ENCODE measurements around the gene RASEF. TPM values are rescaled to one million over a fixed set of nuclear protein-coding genes. Genes with fewer than 3 reads are reported as not detected.
"Not testable (repeated sequence)": the region's sequence is repeated elsewhere in the genome, so short reads cannot be mapped to it uniquely, and the experiment has no call there.

RASEF gene
- total and polyA plus RNA-seq, 5 donors from 2014 or later: not detected

DNA sequence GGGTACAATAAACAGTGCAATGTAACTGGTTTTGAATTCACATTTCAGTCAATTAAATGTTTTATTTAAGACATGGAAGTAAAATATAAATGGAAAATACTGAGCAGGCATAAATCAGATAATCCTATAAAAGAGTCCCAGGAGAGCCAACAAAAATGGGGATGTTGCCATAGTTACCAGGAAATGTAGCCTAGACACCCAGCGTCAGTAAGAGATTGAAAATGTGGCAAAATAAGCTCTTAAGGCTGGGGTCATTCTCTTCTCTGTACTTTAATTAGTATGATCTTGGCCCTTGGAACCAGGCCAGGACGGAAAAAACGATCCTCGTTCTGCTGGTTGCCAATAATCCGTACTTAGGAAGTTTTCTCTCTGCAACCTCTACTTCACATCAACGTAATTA, 18.9 kb upstream of the RASEF start:
- H3K4me1 Mint-ChIP-seq: no peaks in the 10 kb centered on the region
- no peak for ATAC-seq (ENCODE audit: low read depth in 2 of 2)
- no peaks in the 10 kb centered on the region for H3K36me3 Mint-ChIP-seq
- no peak for DNase-seq
- Histone ChIP-seq H3K27ac (ENCODE audit: insufficient read depth, low read length, poor library complexity, severe bottlenecking) (no peak overlapping the region), H3K4me1 (ENCODE audit: control insufficient read depth, insufficient read depth, low read length, poor library complexity, severe bottlenecking) (no peaks in the 10 kb centered on the region), H3K27me3 (ENCODE audit: control insufficient read depth, insufficient read depth, low read length) (no peaks in the 10 kb centered on the region), H3K4me3 (ENCODE audit: low read depth, low read length) (no peak overlapping the region), H3K36me3 (ENCODE audit: control insufficient read depth, insufficient read depth, low read length) (no peaks in the 10 kb centered on the region), H3K9me3 (ENCODE audit: control insufficient read depth in 2 of 2, low read length in 2 of 2) (no peaks in the 10 kb centered on the region)
- H3K9me3 Mint-ChIP-seq: peaks cover 0 to 4% (median 0%) of the 10 kb centered on the region in 7 donors
- no peaks in the 10 kb centered on the region for H3K27me3 Mint-ChIP-seq
- H3K27ac Mint-ChIP-seq: no peak overlapping the region
- no peak overlapping the region for H3K4me3 Mint-ChIP-seq

DNA sequence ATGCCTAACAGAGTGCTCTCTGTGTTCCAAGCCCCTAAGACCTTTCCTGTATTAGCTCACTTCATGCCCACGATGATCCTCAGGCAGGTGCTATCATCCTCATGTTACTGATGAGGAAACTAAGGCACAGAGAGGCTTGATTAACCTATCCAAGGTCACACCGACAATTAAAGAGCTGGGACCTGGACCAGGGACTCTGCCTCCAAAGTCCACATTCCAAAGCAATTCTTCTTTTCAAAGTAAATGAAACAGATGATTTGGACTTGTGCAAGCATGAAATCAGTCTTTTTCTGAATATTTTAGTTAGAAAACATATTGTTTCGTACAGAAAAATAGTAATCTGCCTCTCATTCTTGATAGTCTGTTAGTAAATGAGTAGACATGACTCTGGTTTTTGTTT, 18.1 kb upstream of the RASEF start:
- Mint-ChIP-seq H3K4me3 (no peak overlapping the region), H3K36me3 (no peaks in the 10 kb centered on the region), H3K9me3 (peaks cover 0 to 4% (median 0%) of the 10 kb centered on the region in 7 donors), H3K27ac (no peak overlapping the region), H3K27me3 (no peaks in the 10 kb centered on the region), H3K4me1 (no peaks in the 10 kb centered on the region)
- no peak for ATAC-seq (ENCODE audit: low read depth in 2 of 2)
- Histone ChIP-seq H3K4me1 (ENCODE audit: control insufficient read depth, insufficient read depth, low read length, poor library complexity, severe bottlenecking) (no peaks in the 10 kb centered on the region), H3K4me3 (ENCODE audit: low read depth, low read length) (no peak overlapping the region), H3K27ac (ENCODE audit: insufficient read depth, low read length, poor library complexity, severe bottlenecking) (no peak overlapping the region), H3K36me3 (ENCODE audit: control insufficient read depth, insufficient read depth, low read length) (no peaks in the 10 kb centered on the region), H3K27me3 (ENCODE audit: control insufficient read depth, insufficient read depth, low read length) (no peaks in the 10 kb centered on the region), H3K9me3 (ENCODE audit: control insufficient read depth in 2 of 2, low read length in 2 of 2) (no peaks in the 10 kb centered on the region)
- no peak for DNase-seq

- H3K4me3 Mint-ChIP-seq; H3K9me3 ChIP-seq (ENCODE audit: control insufficient read depth in 2 of 2, low read length in 2 of 2); DNase-seq; ATAC-seq (ENCODE audit: low read depth in 2 of 2); H3K4me1 ChIP-seq (ENCODE audit: control insufficient read depth, insufficient read depth, low read length, poor library complexity, severe bottlenecking); H3K36me3 ChIP-seq (ENCODE audit: control insufficient read depth, insufficient read depth, low read length); H3K27ac ChIP-seq (ENCODE audit: insufficient read depth, low read length, poor library complexity, severe bottlenecking); H3K27me3 Mint-ChIP-seq; H3K27me3 ChIP-seq (ENCODE audit: control insufficient read depth, insufficient read depth, low read length); H3K4me1 Mint-ChIP-seq; H3K27ac Mint-ChIP-seq; H3K36me3 Mint-ChIP-seq; H3K4me3 ChIP-seq (ENCODE audit: low read depth, low read length): not testable (repeated sequence)
- peaks cover 0 to 10% (median 2%) of the 10 kb centered on the region in 7 donors for H3K9me3 Mint-ChIP-seq
These were observed 13.0 kb upstream of the RASEF start for GRCh38 chr9:83075932-83076331.

DNA sequence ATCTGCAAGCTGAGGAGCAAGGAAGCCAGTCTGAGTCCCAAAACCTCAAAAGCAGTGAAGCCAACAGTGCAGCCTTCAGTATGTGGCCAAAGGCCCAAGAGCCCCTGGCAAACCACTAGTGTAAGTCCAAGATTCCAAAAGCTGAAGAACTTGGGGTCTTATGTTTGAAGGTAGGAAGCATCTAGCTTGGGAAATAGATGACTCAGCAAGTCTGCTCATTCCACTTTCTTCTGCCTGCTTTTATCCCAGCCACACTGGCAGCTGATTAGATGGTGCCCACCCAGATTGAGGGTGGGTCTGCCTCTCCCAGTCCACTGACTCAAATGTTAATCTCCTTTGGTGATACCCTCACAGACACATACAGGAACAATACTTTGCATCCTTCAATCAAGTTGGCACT, 9.6 kb upstream of the RASEF start:
- not testable (repeated sequence) for H3K4me1 Mint-ChIP-seq; H3K36me3 Mint-ChIP-seq; H3K27ac Mint-ChIP-seq; ATAC-seq (ENCODE audit: low read depth in 2 of 2); H3K27me3 ChIP-seq (ENCODE audit: control insufficient read depth, insufficient read depth, low read length); H3K9me3 Mint-ChIP-seq; H3K27me3 Mint-ChIP-seq; H3K9me3 ChIP-seq (ENCODE audit: control insufficient read depth in 2 of 2, low read length in 2 of 2); H3K4me3 Mint-ChIP-seq; H3K36me3 ChIP-seq (ENCODE audit: control insufficient read depth, insufficient read depth, low read length); H3K4me3 ChIP-seq (ENCODE audit: low read depth, low read length); DNase-seq; H3K27ac ChIP-seq (ENCODE audit: insufficient read depth, low read length, poor library complexity, severe bottlenecking); H3K4me1 ChIP-seq (ENCODE audit: control insufficient read depth, insufficient read depth, low read length, poor library complexity, severe bottlenecking)

DNA sequence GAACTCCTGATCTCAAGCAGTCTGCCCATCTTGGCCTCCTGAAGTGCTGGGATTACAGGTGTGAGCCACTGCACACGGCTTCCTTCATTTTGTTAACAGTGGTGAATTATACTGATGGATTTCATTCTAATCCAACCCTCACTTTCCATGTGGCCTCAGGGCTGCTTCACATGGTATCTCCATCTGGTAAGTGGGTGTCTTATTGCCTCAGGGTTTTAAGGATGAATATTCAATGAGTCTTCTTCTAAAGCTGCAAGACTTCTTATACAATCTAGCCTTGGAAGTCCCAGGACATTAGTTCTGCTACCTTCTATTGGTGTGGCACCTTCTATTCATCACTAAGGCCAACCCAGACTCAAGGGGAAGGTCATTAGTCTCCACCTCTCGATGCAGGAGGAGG, 8.7 kb upstream of the RASEF start:
- Mint-ChIP-seq H3K9me3 (peaks cover 0 to 6% (median 1%) of the 10 kb centered on the region in 7 donors), H3K36me3 (no peaks in the 10 kb centered on the region), H3K4me3 (no peak overlapping the region), H3K27me3 (no peaks in the 10 kb centered on the region), H3K27ac (no peak overlapping the region), H3K4me1 (no peaks in the 10 kb centered on the region)
- ATAC-seq (ENCODE audit: low read depth in 2 of 2) (no peak), DNase-seq (no peak)
- Histone ChIP-seq H3K4me1 (ENCODE audit: control insufficient read depth, insufficient read depth, low read length, poor library complexity, severe bottlenecking) (no peaks in the 10 kb centered on the region), H3K9me3 (ENCODE audit: control insufficient read depth in 2 of 2, low read length in 2 of 2) (no peaks in the 10 kb centered on the region), H3K27ac (ENCODE audit: insufficient read depth, low read length, poor library complexity, severe bottlenecking) (no peak overlapping the region), H3K36me3 (ENCODE audit: control insufficient read depth, insufficient read depth, low read length) (no peaks in the 10 kb centered on the region), H3K27me3 (ENCODE audit: control insufficient read depth, insufficient read depth, low read length) (no peaks in the 10 kb centered on the region), H3K4me3 (ENCODE audit: low read depth, low read length) (no peak overlapping the region)

- H3K27me3 Mint-ChIP-seq: no peaks in the 10 kb centered on the region
- no peaks in the 10 kb centered on the region for H3K27me3 ChIP-seq (ENCODE audit: control insufficient read depth, insufficient read depth, low read length)
- H3K4me1 Mint-ChIP-seq: no peaks in the 10 kb centered on the region
- no peak overlapping the region for H3K27ac ChIP-seq (ENCODE audit: insufficient read depth, low read length, poor library complexity, severe bottlenecking)
- no peak overlapping the region for H3K4me3 Mint-ChIP-seq
- no peaks in the 10 kb centered on the region for H3K36me3 ChIP-seq (ENCODE audit: control insufficient read depth, insufficient read depth, low read length)
- H3K9me3 Mint-ChIP-seq: peaks cover 0 to 6% (median 1%) of the 10 kb centered on the region in 7 donors
- H3K4me1 ChIP-seq (ENCODE audit: control insufficient read depth, insufficient read depth, low read length, poor library complexity, severe bottlenecking): no peaks in the 10 kb centered on the region
- H3K27ac Mint-ChIP-seq: no peak overlapping the region
- H3K4me3 ChIP-seq (ENCODE audit: low read depth, low read length): no peak overlapping the region
- no peaks in the 10 kb centered on the region for H3K36me3 Mint-ChIP-seq
- ATAC-seq (ENCODE audit: low read depth in 2 of 2) (no peak), DNase-seq (no peak)
- no peaks in the 10 kb centered on the region for H3K9me3 ChIP-seq (ENCODE audit: control insufficient read depth in 2 of 2, low read length in 2 of 2)
These were observed 7.3 kb upstream of the RASEF start for GRCh38 chr9:83070261-83070660.

DNA sequence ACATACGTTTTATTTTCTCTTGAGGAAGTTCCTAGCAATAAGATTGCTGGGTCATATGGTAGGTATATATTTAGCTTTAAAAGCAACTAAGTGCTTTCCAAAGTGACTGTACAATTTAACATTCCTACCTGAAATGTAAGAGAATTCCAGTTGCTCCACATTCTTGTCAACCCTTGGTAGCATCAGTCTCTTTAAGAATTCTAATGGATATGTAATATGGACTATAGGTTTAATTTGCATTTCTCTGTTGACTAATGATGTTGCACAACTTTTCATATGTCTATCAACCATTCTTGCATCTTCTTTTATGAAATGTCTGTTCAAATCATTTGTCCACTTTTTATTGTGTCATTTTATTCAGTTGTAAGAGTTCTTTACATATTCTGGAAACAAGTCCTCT, 6.7 kb upstream of the RASEF start:
- Histone ChIP-seq H3K4me3 (ENCODE audit: low read depth, low read length) (no peak overlapping the region), H3K27ac (ENCODE audit: insufficient read depth, low read length, poor library complexity, severe bottlenecking) (no peak overlapping the region), H3K4me1 (ENCODE audit: control insufficient read depth, insufficient read depth, low read length, poor library complexity, severe bottlenecking) (no peaks in the 10 kb centered on the region), H3K9me3 (ENCODE audit: control insufficient read depth in 2 of 2, low read length in 2 of 2) (no peaks in the 10 kb centered on the region), H3K27me3 (ENCODE audit: control insufficient read depth, insufficient read depth, low read length) (no peaks in the 10 kb centered on the region), H3K36me3 (ENCODE audit: control insufficient read depth, insufficient read depth, low read length) (no peaks in the 10 kb centered on the region)
- no peak for ATAC-seq (ENCODE audit: low read depth in 2 of 2)
- DNase-seq: no peak
- Mint-ChIP-seq H3K4me3 (no peak overlapping the region), H3K9me3 (peaks cover 0 to 9% (median 1%) of the 10 kb centered on the region in 7 donors), H3K4me1 (no peaks in the 10 kb centered on the region), H3K36me3 (no peaks in the 10 kb centered on the region), H3K27me3 (no peaks in the 10 kb centered on the region), H3K27ac (no peak overlapping the region)

- H3K9me3 ChIP-seq (ENCODE audit: control insufficient read depth in 2 of 2, low read length in 2 of 2): no peaks in the 10 kb centered on the region
- no peaks in the 10 kb centered on the region for H3K4me1 Mint-ChIP-seq
- no peak for ATAC-seq (ENCODE audit: low read depth in 2 of 2)
- H3K27me3 Mint-ChIP-seq: peaks cover 8% of the 10 kb centered on the region
- no peaks in the 10 kb centered on the region for H3K4me1 ChIP-seq (ENCODE audit: control insufficient read depth, insufficient read depth, low read length, poor library complexity, severe bottlenecking)
- H3K27me3 ChIP-seq (ENCODE audit: control insufficient read depth, insufficient read depth, low read length): no peaks in the 10 kb centered on the region
- H3K27ac Mint-ChIP-seq: no peak overlapping the region
- no peak overlapping the region for H3K4me3 Mint-ChIP-seq
- DNase-seq: no peak
- H3K4me3 ChIP-seq (ENCODE audit: low read depth, low read length): no peak overlapping the region
- H3K27ac ChIP-seq (ENCODE audit: insufficient read depth, low read length, poor library complexity, severe bottlenecking): no peak overlapping the region
- H3K36me3 Mint-ChIP-seq: no peaks in the 10 kb centered on the region
- H3K36me3 ChIP-seq (ENCODE audit: control insufficient read depth, insufficient read depth, low read length): no peaks in the 10 kb centered on the region
- H3K9me3 Mint-ChIP-seq: peaks cover 0 to 9% (median 1%) of the 10 kb centered on the region in 7 donors
These were observed 5.5 kb upstream of the RASEF start for GRCh38 chr9:83068414-83068813.
